ENCODE results near the gene ALK. TPM values are rescaled to one million over a fixed set of nuclear protein-coding genes. Genes with fewer than 3 reads are reported as not detected.

The ALK gene
- total RNA-seq, 1 experiment from 2014 or later = 14.7 TPM

DNA sequence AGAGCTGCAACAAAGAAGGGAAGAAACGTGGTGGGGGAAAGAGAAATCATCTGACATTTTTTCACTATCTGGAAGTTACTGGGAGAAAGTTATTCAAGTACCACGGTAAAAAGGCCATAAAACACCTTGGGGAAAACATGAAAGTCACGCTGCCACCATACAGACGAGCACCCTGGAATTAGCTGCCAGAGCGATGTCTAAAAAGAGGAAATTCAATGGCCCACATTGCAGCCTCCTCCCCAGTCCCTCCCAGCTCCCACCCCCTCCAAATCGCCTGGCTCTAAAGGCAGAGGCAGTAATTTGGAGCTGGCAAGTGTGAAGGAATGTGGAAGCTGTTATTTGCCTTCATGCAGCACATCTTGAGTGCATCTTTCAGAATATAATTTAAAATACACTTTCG, 192.0 kb downstream of the ALK start:
- BruUV-seq (replicated peaks) = no TSS peak
- POLR2A ChIA-PET (ENCODE audit: low non-redundant PET) = no interaction called here
- H3K4me1 ChIP-seq (ENCODE audit: insufficient read depth, low read length, poor library complexity, severe bottlenecking) = peaks cover 11% of the 10 kb centered on the region
- DNase-seq (ENCODE audit: low spot score) = no peak
- TF ChIP-seq EZH2 (IDR thresholded peaks at IDR 0.05; ENCODE audit: borderline replicate concordance, low read depth, low read length, poor library complexity, severe bottlenecking) (no peak), CTCF (conservative IDR thresholded peaks at IDR 0.05; ENCODE audit: low read depth, low read length) (no peak)
- no peaks in the 10 kb centered on the region for H3K36me3 ChIP-seq (ENCODE audit: insufficient read depth, low read length, poor library complexity, severe bottlenecking)
- intact Hi-C loops (cut with micrococcal nuclease; ENCODE audit: unreplicated experiment) = no loop called here
- no peaks in the 10 kb centered on the region for H3K27me3 ChIP-seq (replicated peaks; ENCODE audit: insufficient read depth, low read depth, low read length, poor library complexity)
- H3K4me3 ChIP-seq (ENCODE audit: low read depth, low read length, poor library complexity, severe bottlenecking) = no peak overlapping the region
- H3K9me3 ChIP-seq (ENCODE audit: low read depth, low read length, poor library complexity, severe bottlenecking) = no peaks in the 10 kb centered on the region
- CTCF ChIA-PET = no interaction called here
- no peak overlapping the region for H3K27ac ChIP-seq (ENCODE audit: low read depth, low read length, poor library complexity, severe bottlenecking)

GRCh38 chr2:29726976-29727375, 194.4 kb downstream of the ALK start:
- Histone ChIP-seq H3K36me3 (ENCODE audit: insufficient read depth, low read length, poor library complexity, severe bottlenecking) (no peaks in the 10 kb centered on the region), H3K9me3 (ENCODE audit: low read depth, low read length, poor library complexity, severe bottlenecking) (no peaks in the 10 kb centered on the region), H3K4me3 (ENCODE audit: low read depth, low read length, poor library complexity, severe bottlenecking) (no peak overlapping the region), H3K27me3 (replicated peaks; ENCODE audit: insufficient read depth, low read depth, low read length, poor library complexity) (no peaks in the 10 kb centered on the region), H3K27ac (ENCODE audit: low read depth, low read length, poor library complexity, severe bottlenecking) (no peak overlapping the region), H3K4me1 (ENCODE audit: insufficient read depth, low read length, poor library complexity, severe bottlenecking) (peaks cover 11% of the 10 kb centered on the region)
- ChIA-PET POLR2A (ENCODE audit: low non-redundant PET) (no interaction called here), CTCF (no interaction called here)
- BruUV-seq (replicated peaks) = no TSS peak
- intact Hi-C loops (cut with micrococcal nuclease; ENCODE audit: unreplicated experiment) = no loop called here
- DNase-seq (ENCODE audit: low spot score) = no peak
- TF ChIP-seq EZH2 (IDR thresholded peaks at IDR 0.05; ENCODE audit: borderline replicate concordance, low read depth, low read length, poor library complexity, severe bottlenecking) (no peak), CTCF (conservative IDR thresholded peaks at IDR 0.05; ENCODE audit: low read depth, low read length) (no peak)

DNA sequence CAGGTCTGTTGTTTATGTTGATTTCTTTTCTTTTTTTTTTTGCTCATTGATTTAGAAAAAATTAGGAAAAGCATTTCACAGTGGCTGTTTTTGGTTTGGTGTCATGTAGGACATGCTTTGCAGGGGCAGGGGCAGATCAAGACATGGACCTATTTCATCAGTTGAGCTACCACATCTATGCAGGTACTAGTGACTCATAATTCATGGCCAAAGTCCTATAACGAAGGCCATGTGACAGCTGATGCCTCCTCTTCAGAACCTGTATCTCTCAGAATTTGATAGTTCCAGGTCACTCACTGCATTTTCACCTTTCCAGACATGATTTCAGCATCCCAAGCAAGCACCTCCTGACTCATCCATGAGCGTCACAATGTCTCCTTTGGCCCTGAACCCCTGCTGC, 195.8 kb downstream of the ALK start:
- no peak for TF ChIP-seq CTCF (conservative IDR thresholded peaks at IDR 0.05; ENCODE audit: low read depth, low read length)
- TF ChIP-seq EZH2 (IDR thresholded peaks at IDR 0.05; ENCODE audit: borderline replicate concordance, low read depth, low read length, poor library complexity, severe bottlenecking) = no peak
- Histone ChIP-seq H3K36me3 (ENCODE audit: insufficient read depth, low read length, poor library complexity, severe bottlenecking) (no peaks in the 10 kb centered on the region), H3K27ac (ENCODE audit: low read depth, low read length, poor library complexity, severe bottlenecking) (no peak overlapping the region), H3K4me1 (ENCODE audit: insufficient read depth, low read length, poor library complexity, severe bottlenecking) (peaks cover 11% of the 10 kb centered on the region), H3K4me3 (ENCODE audit: low read depth, low read length, poor library complexity, severe bottlenecking) (no peak overlapping the region), H3K9me3 (ENCODE audit: low read depth, low read length, poor library complexity, severe bottlenecking) (no peaks in the 10 kb centered on the region), H3K27me3 (replicated peaks; ENCODE audit: insufficient read depth, low read depth, low read length, poor library complexity) (no peaks in the 10 kb centered on the region)
- POLR2A ChIA-PET (ENCODE audit: low non-redundant PET) = no interaction called here
- CTCF ChIA-PET = no interaction called here
- DNase-seq (ENCODE audit: low spot score) = no peak
- intact Hi-C loops (cut with micrococcal nuclease; ENCODE audit: unreplicated experiment) = no loop called here
- no TSS peak for BruUV-seq (replicated peaks)

Measured in A673 (cell line).